Measurements from ENCODE around the gene ZNF575.

ZNF575 gene

GRCh38 chr19:43564800-43565199 lies 31.8 kb downstream of the ZNF575 start:
- no peak overlapping the region for H3K4me3 ChIP-seq (ENCODE audit: low read depth, low read length)
- no peak for TF ChIP-seq CTCF (IDR thresholded peaks at IDR 0.05; ENCODE audit: low read depth, low read length)

- no peak overlapping the region for H3K4me3 ChIP-seq (ENCODE audit: low read depth, low read length)
- TF ChIP-seq CTCF (IDR thresholded peaks at IDR 0.05; ENCODE audit: low read depth, low read length) = no peak
Measured at GRCh38 chr19:43569657-43570056, 36.7 kb downstream of the ZNF575 start.

- H3K4me3 ChIP-seq (ENCODE audit: low read depth, low read length) = no peak overlapping the region
- TF ChIP-seq CTCF (IDR thresholded peaks at IDR 0.05; ENCODE audit: low read depth, low read length) = no peak
Measured at GRCh38 chr19:43570174-43570791, 37.3 kb downstream of the ZNF575 start.

- no peak overlapping the region for H3K4me3 ChIP-seq (ENCODE audit: low read depth, low read length)
- TF ChIP-seq CTCF (IDR thresholded peaks at IDR 0.05; ENCODE audit: low read depth, low read length) = no peak
Measured at GRCh38 chr19:43572171-43572588, 39.2 kb downstream of the ZNF575 start.

GRCh38 chr19:43574424-43575155 lies 41.6 kb downstream of the ZNF575 start:
- no peak for TF ChIP-seq CTCF (IDR thresholded peaks at IDR 0.05; ENCODE audit: low read depth, low read length)
- H3K4me3 ChIP-seq (ENCODE audit: low read depth, low read length) = peak overlapping the region; percentile 95

GRCh38 chr19:43575156-43575950 lies 42.4 kb downstream of the ZNF575 start, which contains the start of the genes PINLYP and XRCC1:
TSS of gene PINLYP (plus strand) at chr19:43575801. CDS start at chr19:43577192, 1,391 bp downstream.
TSS of gene XRCC1 (minus strand) at chr19:43575527. CDS start at chr19:43575458, 69 bp downstream.
- peak within 1 kb of the TSS; percentile 95 for H3K4me3 ChIP-seq (ENCODE audit: low read depth, low read length)
- no peak for TF ChIP-seq CTCF (IDR thresholded peaks at IDR 0.05; ENCODE audit: low read depth, low read length)
